Melanocyte of skin (primary cell): ENCODE measurements around the gene PIK3CD. TPM values are rescaled to one million over a fixed set of nuclear protein-coding genes. Genes with fewer than 3 reads are reported as not detected.

Experiments
- total RNA-seq, 2 donors: library from RNA; depleted of rRNA; stranded (reverse); fragments of >200 nt; gene quantifications; 2 replicates each; pipeline ENCODE4 v1.2.3, GENCODE V29; 2012

Gene PIK3CD
- total RNA-seq = 10 to 100 TPM; 60.9 to 83.6 TPM

DNA sequence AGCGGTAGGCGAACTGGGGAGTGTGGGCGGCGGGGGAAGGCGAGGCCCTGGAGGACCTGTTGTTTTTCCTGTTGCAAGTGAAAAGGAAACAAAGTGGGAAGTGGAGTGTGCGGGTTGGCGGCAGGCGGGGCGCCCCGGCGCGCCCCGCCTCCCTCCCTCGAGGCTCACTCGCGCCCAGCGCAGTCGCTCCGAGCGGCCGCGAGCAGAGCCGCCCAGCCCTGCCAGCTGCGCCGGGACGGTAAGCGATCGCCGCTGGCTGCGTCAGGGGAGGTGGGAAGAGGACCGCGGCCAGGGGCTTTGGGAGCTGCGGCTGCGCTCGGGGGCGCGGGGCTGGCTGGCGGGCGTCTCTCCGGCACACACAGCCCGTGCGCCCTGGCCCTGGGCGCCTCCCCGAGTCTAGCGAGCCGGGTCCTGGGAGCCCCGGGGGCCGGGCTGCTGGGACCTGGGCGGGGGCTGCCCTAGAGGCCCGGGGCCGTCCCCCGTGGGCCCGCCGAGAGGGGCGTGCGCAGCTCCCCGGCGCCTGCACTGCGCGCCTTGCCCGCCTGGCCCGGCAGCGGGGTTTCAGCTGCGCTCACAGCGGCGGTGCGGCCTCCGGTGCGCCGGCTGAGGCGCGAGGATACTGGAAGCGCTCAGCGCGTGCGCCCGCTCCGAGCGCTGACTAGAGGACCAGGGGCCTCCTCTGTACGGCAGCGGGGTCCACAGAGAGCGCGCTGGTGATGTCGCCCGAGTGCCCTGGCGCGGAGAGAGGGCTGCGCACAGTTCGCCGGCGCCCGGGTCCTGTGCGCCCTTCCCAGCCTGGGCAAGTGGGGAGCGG, at the start of gene PIK3CD:
PIK3CD (plus strand) TSS at position 167 of the 814 bp plus-strand sequence. CDS start 58,725 bp downstream, outside the sequence.

Other genes with a start within 250 kb of the PIK3CD start
- 10 to 100 TPM in 1 of 2 donors, 1 to 10 TPM in 1; 9.3 to 13.3 TPM for gene SLC25A33, start 112.3 kb upstream of the PIK3CD start, total RNA-seq
- gene TMEM201, start 62.8 kb upstream of the PIK3CD start, total RNA-seq = 10 to 100 TPM; 23.1 to 40.0 TPM
- gene CLSTN1, start 172.2 kb downstream of the PIK3CD start, total RNA-seq = 10 to 100 TPM; 85.6 to 89.1 TPM